Right lobe of liver (tissue), 6 donors: ENCODE data around the gene KRT38. TPM values are rescaled to one million over a fixed set of nuclear protein-coding genes. Genes with fewer than 3 reads are reported as not detected.

Experiments used
- ATAC-seq, 4 donors: fragments of 200-7000 bp; cut with Tn5 transposase; one replicate each; pipeline ENCODE4 v1.9.1; 2020; ENCODE audit warnings: mild to moderate bottlenecking in 4 of 4, moderate library complexity in 4 of 4
- DNase-seq, 3 donors: peaks; one replicate each; pipeline ENCODE4 v3.0.0-alpha.2; 2020
- H3K27ac ChIP-seq, 3 donors: fragments of 200-600 bp; one replicate each; pipeline ENCODE4 v1.8.0; 2022
- H3K27me3 ChIP-seq, 2 donors: fragments of 200-600 bp; one replicate each; pipeline ENCODE4 v1.8.0; 2022
- H3K36me3 ChIP-seq, 4 donors: fragments of 200-600 bp; sonication (generic) in 1 of 4; one replicate each; pipeline versions ENCODE4 v1.5.1 to v1.8.0; 2017 to 2022; ENCODE audit warnings: control low read depth in 1 of 4
- H3K4me1 ChIP-seq, 4 donors: fragments of 200-600 bp; sonication (generic) in 1 of 4; one replicate each; pipeline versions ENCODE4 v1.5.1 to v1.8.0; 2017 to 2022; ENCODE audit warnings: control low read depth in 1 of 4
- H3K4me3 ChIP-seq, 3 donors: fragments of 200-600 bp; one replicate each; pipeline ENCODE4 v1.8.0; 2022
- H3K9me3 ChIP-seq, 4 donors: fragments of 200-600 bp; sonication (generic) in 1 of 4; one replicate each; pipeline versions ENCODE4 v1.5.1 to v1.8.0; 2017 to 2022; ENCODE audit warnings: control low read depth in 1 of 4
- POLR2A ChIP-seq: fragments of 450-650 bp; IDR thresholded peaks from one replicate; pipeline ENCODE4 v1.6.1; 2017; ENCODE audit warnings: antibody characterized with exemption, mild to moderate bottlenecking
- WGBS: methylation state at CpG from one replicate; pipeline ENCODE4 v1.1.6; 2018; ENCODE audit warnings: low coverage, low lambda C conversion rate; ENCODE audit not compliant: insufficient coverage; ENCODE audit errors: missing lambda C conversion rate; 5-methylcytosine and 5-hydroxymethylcytosine counted together
- intact Hi-C, 2 donors: fragments of 100-400 bp; cut with DNase I; formaldehyde crosslinking; loops; one replicate each; pipeline versions ENCODE4 v1.11.2 to v1.14.1; 2022
- total RNA-seq, 6 experiments: library from RNA; depleted of rRNA in 2 of 6; stranded (reverse); fragments of >200 nt in 2 of 6; fragmentation: NEBNext Ultra II Directional in 3 of 6; extraction: Animal tissue kit (Norgen Biotek cat#: 25700) in 3 of 6; gene quantifications; one replicate each; pipeline versions ENCODE4 v1.1.0 to v1.2.4, GENCODE V29; 2016 to 2023
- TF ChIP-seq, protein P1 (sequence below), 4 donors: fragments of 200-600 bp in 3 of 4; fragments of 450-650 bp in 1 of 4; IDR thresholded peaks; one replicate each; pipeline versions ENCODE4 v1.5.1 to v1.8.0; 2016 to 2022; ENCODE audit warnings: antibody characterized with exemption in 4 of 4, mild to moderate bottlenecking in 2 of 4
- donor health status: DM: no; HTN: yes; CAD: no.
- donor health status: DM: no; HTN: no; CAD: no.
- donor health status: DM: no; HTN: no; CAD: no.
- donor health status: DM: no; HTN: yes; CAD: no.
- donor health status: DM: no; HTN: yes; CAD: no.

Gene KRT38
- total RNA-seq, 6 experiments from 2014 or later, result not detected

DNA sequence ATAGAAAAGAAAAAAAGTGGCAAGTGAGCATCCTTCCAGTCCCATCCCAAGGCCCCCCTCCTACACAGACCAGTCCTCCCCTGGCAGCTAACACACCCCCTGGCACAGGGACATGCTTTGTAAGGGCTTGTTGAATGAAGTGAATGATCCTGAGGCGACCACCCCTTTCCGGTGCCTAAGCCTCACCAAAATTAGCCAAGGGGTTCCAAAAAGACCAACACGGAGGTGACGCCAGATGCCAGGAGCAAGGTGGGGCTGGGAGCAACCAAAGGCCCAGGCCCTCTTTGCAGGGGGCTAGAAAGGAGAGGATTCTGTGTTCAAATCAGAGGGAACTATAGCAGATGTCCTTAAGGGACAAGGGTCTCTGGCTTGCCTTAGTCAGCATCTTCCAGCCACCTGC, 34.6 kb upstream of the KRT38 start:
- Histone ChIP-seq H3K27ac (no peak overlapping the region), H3K9me3 (no peaks in the 10 kb centered on the region), H3K27me3 (no peaks in the 10 kb centered on the region), H3K4me3 (no peak overlapping the region), H3K36me3 (no peaks in the 10 kb centered on the region), H3K4me1 (no peaks in the 10 kb centered on the region)
- ATAC-seq, result no peak
- 73% methylated on average over 2 of the region's 4 CpGs for WGBS
- DNase-seq, result no peak
- TF ChIP-seq, protein P1, sequence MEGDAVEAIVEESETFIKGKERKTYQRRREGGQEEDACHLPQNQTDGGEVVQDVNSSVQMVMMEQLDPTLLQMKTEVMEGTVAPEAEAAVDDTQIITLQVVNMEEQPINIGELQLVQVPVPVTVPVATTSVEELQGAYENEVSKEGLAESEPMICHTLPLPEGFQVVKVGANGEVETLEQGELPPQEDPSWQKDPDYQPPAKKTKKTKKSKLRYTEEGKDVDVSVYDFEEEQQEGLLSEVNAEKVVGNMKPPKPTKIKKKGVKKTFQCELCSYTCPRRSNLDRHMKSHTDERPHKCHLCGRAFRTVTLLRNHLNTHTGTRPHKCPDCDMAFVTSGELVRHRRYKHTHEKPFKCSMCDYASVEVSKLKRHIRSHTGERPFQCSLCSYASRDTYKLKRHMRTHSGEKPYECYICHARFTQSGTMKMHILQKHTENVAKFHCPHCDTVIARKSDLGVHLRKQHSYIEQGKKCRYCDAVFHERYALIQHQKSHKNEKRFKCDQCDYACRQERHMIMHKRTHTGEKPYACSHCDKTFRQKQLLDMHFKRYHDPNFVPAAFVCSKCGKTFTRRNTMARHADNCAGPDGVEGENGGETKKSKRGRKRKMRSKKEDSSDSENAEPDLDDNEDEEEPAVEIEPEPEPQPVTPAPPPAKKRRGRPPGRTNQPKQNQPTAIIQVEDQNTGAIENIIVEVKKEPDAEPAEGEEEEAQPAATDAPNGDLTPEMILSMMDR (IDR thresholded peaks at IDR 0.05), result no peak
- TF ChIP-seq POLR2A, result no peak
- intact Hi-C loops, result no loop called here

DNA sequence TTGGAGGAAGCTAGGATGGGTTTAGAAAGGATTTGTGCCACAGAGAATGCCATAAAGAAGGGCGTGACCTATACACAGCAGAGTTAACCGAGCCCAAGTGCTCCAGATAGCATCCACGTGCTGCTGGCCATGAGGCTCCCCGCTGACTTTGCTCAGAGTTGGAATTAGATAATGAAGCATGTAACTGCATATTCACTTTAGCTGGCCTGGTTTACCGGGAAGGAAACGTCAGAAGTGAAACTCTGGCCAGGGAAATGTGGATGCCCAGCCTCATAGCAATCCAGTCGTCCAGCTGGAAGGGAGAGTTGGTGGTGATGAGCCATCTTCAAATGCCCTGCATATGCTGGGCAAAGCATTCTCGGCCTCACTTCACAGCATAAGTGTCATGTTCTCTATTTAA, 34.1 kb upstream of the KRT38 start:
- no peaks in the 10 kb centered on the region for H3K9me3 ChIP-seq
- 40% methylated on average over 5 of the region's 8 CpGs for WGBS
- ATAC-seq, result no peak
- H3K27me3 ChIP-seq, result no peaks in the 10 kb centered on the region
- H3K27ac ChIP-seq, result no peak overlapping the region
- intact Hi-C loops, result no loop called here
- no peak overlapping the region for H3K4me3 ChIP-seq
- DNase-seq, result no peak
- TF ChIP-seq POLR2A, result no peak
- TF ChIP-seq, protein P1 (IDR thresholded peaks at IDR 0.05), result no peak
- H3K36me3 ChIP-seq, result no peaks in the 10 kb centered on the region
- H3K4me1 ChIP-seq, result no peaks in the 10 kb centered on the region

DNA sequence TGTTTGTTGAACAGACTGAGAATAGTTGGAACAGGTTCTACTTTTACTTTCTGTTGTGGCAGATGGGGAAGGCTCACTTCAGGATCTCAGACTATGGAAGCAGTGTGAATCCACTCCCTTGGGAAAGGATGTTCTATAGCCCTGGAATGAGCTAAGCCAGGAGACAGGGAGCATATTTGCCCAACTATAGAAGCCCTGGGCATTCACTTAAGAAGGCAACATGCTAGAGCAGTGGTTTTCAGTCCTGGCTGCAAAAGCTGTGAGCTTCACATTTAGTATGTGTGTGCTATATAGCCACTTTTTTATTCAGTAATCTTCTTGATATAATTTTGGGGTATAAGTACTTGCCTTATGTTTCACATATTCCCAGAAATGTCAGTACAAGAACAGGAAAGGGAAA, 27.6 kb upstream of the KRT38 start:
- Histone ChIP-seq H3K4me1 (no peaks in the 10 kb centered on the region), H3K36me3 (no peaks in the 10 kb centered on the region), H3K9me3 (no peaks in the 10 kb centered on the region), H3K4me3 (no peak overlapping the region), H3K27ac (no peak overlapping the region), H3K27me3 (no peaks in the 10 kb centered on the region)
- DNase-seq, result no peak
- intact Hi-C loops, result no loop called here
- ATAC-seq, result no peak
- TF ChIP-seq, protein P1 (IDR thresholded peaks at IDR 0.05), result no peak
- no peak for TF ChIP-seq POLR2A

DNA sequence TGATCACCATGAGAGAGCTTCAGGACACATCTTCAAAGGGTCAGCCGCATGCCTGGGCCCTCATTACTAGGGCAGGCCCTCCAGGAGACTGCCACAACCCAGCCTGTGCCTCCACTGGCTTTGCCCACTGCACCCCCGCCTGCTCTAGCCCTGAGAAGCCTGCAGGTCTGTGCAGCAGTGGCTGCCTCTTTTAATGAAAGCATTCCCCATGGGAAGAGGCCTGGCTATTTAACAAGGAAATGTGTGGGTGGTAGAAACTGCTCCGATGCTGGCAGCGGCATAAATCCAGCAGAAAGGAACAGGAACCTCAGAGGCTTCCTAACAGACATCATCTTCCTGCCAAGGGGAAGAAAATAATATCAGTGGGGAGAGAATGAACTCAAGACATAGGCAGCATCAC, 26.8 kb upstream of the KRT38 start:
- no peaks in the 10 kb centered on the region for H3K36me3 ChIP-seq
- ATAC-seq (no peak), DNase-seq (no peak)
- no peak overlapping the region for H3K4me3 ChIP-seq
- TF ChIP-seq POLR2A, result no peak
- TF ChIP-seq, protein P1 (IDR thresholded peaks at IDR 0.05), result no peak
- H3K27me3 ChIP-seq, result no peaks in the 10 kb centered on the region
- no peak overlapping the region for H3K27ac ChIP-seq
- WGBS, result 50% methylated on average over 3 of the region's 4 CpGs
- H3K4me1 ChIP-seq, result no peaks in the 10 kb centered on the region
- no peaks in the 10 kb centered on the region for H3K9me3 ChIP-seq
- intact Hi-C loops, result no loop called here

DNA sequence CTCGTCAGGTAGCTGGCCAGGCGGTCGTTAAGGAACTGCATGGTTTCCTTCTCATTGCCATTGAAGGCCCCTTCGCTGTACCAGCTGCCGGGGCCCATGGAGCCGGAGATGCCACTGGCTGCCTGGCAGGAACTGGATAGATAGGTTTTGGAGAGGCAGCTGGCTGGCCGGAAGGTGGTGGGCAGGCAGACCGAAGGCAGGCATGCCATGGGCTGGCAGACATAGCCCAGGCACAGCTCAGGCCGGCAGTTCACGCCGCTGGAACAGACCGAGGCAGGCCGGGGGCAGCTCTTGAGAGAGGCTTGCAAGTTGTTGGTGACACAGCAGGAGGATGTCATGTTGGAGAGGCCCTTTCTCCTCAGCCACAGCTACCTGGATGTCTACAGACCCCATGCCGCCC, 26.2 kb upstream of the KRT38 start, which contains the start of gene KRT32:
Gene KRT32 (minus strand): TSS at position 399 of the 400 bp plus-strand sequence. CDS start 61 bp downstream, at position 338.
- Histone ChIP-seq H3K4me1 (no peaks in the 10 kb centered on the region), H3K9me3 (no peaks in the 10 kb centered on the region), H3K36me3 (no peaks in the 10 kb centered on the region), H3K27ac (no peak within 1 kb of the TSS), H3K27me3 (no peaks in the 10 kb centered on the region), H3K4me3 (no peak within 1 kb of the TSS)
- TF ChIP-seq, protein P1 (IDR thresholded peaks at IDR 0.05), result no peak
- TF ChIP-seq POLR2A, result no peak
- WGBS, result no CpG with 5 or more reads among the region's 14 CpGs
- no peak for DNase-seq
- intact Hi-C loops, result no loop called here
- no peak for ATAC-seq
